Measurements from ENCODE around the gene DOCK2. TPM values are rescaled to one million over a fixed set of nuclear protein-coding genes. Genes with fewer than 3 reads are reported as not detected.

DOCK2 gene
- total and polyA plus RNA-seq, 7 donors = 2.3 to 21.1 (median 12.5) TPM

- H3K27ac ChIP-seq = no peak overlapping the region
- 73 to 98% methylated on average over 1 of the region's 1 CpG for WGBS, 2 donors
Observed at GRCh38 chr5:169814522-169814921, 177.4 kb downstream of the DOCK2 start.

DNA sequence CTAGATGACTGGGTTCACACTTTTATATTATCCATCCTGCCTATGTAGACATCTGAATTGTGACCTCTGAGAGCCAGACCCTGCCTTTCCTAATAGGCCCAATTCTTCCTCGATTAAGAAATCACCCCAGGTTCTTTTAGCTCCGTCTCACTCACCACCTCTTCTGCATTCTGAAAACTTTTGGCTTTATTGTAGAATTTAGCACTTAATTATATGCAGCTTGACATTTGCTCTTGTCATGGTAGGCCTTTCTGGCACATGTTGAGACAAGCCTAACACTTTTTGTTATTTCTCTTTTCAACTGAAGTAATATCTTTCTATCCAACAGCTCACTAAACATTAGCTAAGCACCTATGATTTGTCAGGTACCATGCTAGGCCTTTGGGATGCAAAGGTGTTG lies 180.0 kb downstream of the DOCK2 start:
- DNase-seq = no peak
- WGBS, 2 donors = 87 to 93% methylated on average over 2 of the region's 2 CpGs
- H3K27ac ChIP-seq = no peak overlapping the region
- no peak overlapping the region for H3K4me3 ChIP-seq
- no peaks in the 10 kb centered on the region for H3K27me3 ChIP-seq
- TF ChIP-seq POLR2AphosphoS5 (IDR thresholded peaks at IDR 0.05) (no peak), EP300 (IDR thresholded peaks at IDR 0.05) (no peak), POLR2A (IDR thresholded peaks at IDR 0.05) (no peak)
- TF ChIP-seq, protein P1, sequence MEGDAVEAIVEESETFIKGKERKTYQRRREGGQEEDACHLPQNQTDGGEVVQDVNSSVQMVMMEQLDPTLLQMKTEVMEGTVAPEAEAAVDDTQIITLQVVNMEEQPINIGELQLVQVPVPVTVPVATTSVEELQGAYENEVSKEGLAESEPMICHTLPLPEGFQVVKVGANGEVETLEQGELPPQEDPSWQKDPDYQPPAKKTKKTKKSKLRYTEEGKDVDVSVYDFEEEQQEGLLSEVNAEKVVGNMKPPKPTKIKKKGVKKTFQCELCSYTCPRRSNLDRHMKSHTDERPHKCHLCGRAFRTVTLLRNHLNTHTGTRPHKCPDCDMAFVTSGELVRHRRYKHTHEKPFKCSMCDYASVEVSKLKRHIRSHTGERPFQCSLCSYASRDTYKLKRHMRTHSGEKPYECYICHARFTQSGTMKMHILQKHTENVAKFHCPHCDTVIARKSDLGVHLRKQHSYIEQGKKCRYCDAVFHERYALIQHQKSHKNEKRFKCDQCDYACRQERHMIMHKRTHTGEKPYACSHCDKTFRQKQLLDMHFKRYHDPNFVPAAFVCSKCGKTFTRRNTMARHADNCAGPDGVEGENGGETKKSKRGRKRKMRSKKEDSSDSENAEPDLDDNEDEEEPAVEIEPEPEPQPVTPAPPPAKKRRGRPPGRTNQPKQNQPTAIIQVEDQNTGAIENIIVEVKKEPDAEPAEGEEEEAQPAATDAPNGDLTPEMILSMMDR (IDR thresholded peaks at IDR 0.05) = no peak
- intact Hi-C loops (cut with DNase I) = no loop called here
- H3K36me3 ChIP-seq = no peaks in the 10 kb centered on the region
- no peaks in the 10 kb centered on the region for H3K4me1 ChIP-seq
- H3K9me3 ChIP-seq = no peaks in the 10 kb centered on the region

More at GRCh38 chr5:169814522-169814921, 177.4 kb downstream of the DOCK2 start:
- TF ChIP-seq POLR2AphosphoS5 (IDR thresholded peaks at IDR 0.05) (no peak), EP300 (IDR thresholded peaks at IDR 0.05) (no peak), POLR2A (IDR thresholded peaks at IDR 0.05) (no peak)
- TF ChIP-seq, protein P1 (IDR thresholded peaks at IDR 0.05) = no peak
- H3K4me1 ChIP-seq = no peaks in the 10 kb centered on the region
- no peaks in the 10 kb centered on the region for H3K27me3 ChIP-seq
- H3K36me3 ChIP-seq = no peaks in the 10 kb centered on the region
- intact Hi-C loops (cut with DNase I) = no loop called here
- no peak for DNase-seq
- H3K9me3 ChIP-seq = no peaks in the 10 kb centered on the region
- H3K4me3 ChIP-seq = no peak overlapping the region

DNA sequence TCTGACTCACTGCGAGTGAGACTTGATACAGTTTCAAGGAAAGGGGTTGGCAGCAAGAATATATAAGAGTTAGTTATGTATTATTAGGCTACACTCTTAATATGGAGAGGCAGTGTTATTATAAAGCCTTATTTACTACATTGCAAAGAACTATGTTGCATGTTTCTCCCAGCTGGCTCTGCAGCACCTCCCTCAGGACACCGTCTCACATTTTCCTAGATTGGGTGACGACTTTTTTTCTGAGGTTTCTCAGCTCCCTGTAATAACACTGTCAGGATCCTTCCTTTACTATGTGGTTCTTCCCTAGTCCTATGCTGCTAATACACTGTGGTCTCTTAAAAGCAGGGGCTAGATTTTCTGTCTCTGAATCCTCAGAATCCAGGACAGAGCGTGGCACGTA lies 189.5 kb downstream of the DOCK2 start:
- no peak overlapping the region for H3K27ac ChIP-seq
- DNase-seq = no peak
- no peak for TF ChIP-seq EP300 (IDR thresholded peaks at IDR 0.05)
- TF ChIP-seq POLR2A (IDR thresholded peaks at IDR 0.05) = no peak
- TF ChIP-seq POLR2AphosphoS5 (IDR thresholded peaks at IDR 0.05) = no peak
- TF ChIP-seq, protein P1 (IDR thresholded peaks at IDR 0.05) = no peak
- 66 to 77% methylated on average over 5 of the region's 5 CpGs for WGBS, 2 donors
- H3K9me3 ChIP-seq = no peaks in the 10 kb centered on the region
- intact Hi-C loops (cut with DNase I) = no loop called here
- no peaks in the 10 kb centered on the region for H3K4me1 ChIP-seq
- no peaks in the 10 kb centered on the region for H3K27me3 ChIP-seq
- H3K36me3 ChIP-seq = no peaks in the 10 kb centered on the region
- H3K4me3 ChIP-seq = no peak overlapping the region

GRCh38 chr5:169827769-169828168 lies 190.7 kb downstream of the DOCK2 start:
- Histone ChIP-seq H3K4me1 (no peaks in the 10 kb centered on the region), H3K36me3 (no peaks in the 10 kb centered on the region), H3K27ac (no peak overlapping the region), H3K27me3 (no peaks in the 10 kb centered on the region), H3K4me3 (no peak overlapping the region), H3K9me3 (no peaks in the 10 kb centered on the region)
- DNase-seq = no peak
- no peak for TF ChIP-seq POLR2AphosphoS5 (IDR thresholded peaks at IDR 0.05)
- no peak for TF ChIP-seq EP300 (IDR thresholded peaks at IDR 0.05)
- TF ChIP-seq, protein P1 (IDR thresholded peaks at IDR 0.05) = no peak
- no peak for TF ChIP-seq POLR2A (IDR thresholded peaks at IDR 0.05)
- intact Hi-C loops (cut with DNase I) = no loop called here
- 70 to 90% methylated on average over 3 of the region's 3 CpGs for whole genome bisulfite sequencing, 2 donors

DNA sequence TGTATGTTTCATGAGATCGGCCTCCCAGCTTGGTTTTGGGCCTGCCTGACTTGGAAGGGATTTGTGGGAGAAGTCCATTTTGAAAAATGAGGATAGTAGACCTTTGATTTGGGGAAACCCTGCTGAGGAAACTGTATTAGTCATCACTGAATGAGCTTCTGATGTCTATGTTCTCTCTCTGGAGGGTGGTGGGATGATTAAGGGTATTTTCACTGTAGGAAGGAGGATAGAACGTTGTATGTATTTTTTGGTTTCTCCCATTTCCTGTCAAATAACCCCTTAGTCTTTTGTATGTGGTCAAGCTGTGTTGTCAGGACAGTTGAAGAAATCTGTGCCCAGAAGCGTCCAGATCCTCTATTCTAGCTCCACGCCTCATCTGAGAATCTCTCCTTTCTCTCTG lies 191.3 kb downstream of the DOCK2 start:
- 74 to 86% methylated on average over 4 of the region's 4 CpGs for WGBS, 2 donors
- Histone ChIP-seq H3K36me3 (no peaks in the 10 kb centered on the region), H3K27me3 (no peaks in the 10 kb centered on the region), H3K27ac (no peak overlapping the region), H3K4me1 (no peaks in the 10 kb centered on the region), H3K9me3 (no peaks in the 10 kb centered on the region), H3K4me3 (no peak overlapping the region)
- DNase-seq = no peak
- intact Hi-C loops (cut with DNase I) = no loop called here
- TF ChIP-seq, protein P1 (IDR thresholded peaks at IDR 0.05) = no peak
- no peak for TF ChIP-seq EP300 (IDR thresholded peaks at IDR 0.05)
- TF ChIP-seq POLR2AphosphoS5 (IDR thresholded peaks at IDR 0.05) = no peak
- TF ChIP-seq POLR2A (IDR thresholded peaks at IDR 0.05) = no peak
